Measurements from ENCODE around the gene SHISAL2A.

SHISAL2A gene

DNA sequence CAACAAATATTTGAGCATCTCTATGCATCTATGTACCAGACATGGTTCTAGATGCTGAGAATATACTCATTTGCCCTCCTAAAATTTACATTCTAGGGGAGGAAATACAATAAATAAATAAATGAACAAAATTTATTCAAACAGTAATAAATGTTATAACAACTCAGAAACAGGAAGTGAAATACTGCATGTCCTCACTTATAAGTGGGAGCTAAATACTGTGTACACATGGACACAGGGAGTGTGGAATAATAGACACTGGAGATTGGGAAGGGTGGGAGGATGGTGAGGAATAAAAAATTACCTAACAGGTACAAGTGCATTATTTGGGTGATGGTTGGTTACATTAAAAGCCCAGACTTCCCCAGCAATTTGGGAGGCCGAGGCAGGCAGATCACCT, 60.9 kb downstream of the SHISAL2A start:
- TF ChIP-seq, protein P1, sequence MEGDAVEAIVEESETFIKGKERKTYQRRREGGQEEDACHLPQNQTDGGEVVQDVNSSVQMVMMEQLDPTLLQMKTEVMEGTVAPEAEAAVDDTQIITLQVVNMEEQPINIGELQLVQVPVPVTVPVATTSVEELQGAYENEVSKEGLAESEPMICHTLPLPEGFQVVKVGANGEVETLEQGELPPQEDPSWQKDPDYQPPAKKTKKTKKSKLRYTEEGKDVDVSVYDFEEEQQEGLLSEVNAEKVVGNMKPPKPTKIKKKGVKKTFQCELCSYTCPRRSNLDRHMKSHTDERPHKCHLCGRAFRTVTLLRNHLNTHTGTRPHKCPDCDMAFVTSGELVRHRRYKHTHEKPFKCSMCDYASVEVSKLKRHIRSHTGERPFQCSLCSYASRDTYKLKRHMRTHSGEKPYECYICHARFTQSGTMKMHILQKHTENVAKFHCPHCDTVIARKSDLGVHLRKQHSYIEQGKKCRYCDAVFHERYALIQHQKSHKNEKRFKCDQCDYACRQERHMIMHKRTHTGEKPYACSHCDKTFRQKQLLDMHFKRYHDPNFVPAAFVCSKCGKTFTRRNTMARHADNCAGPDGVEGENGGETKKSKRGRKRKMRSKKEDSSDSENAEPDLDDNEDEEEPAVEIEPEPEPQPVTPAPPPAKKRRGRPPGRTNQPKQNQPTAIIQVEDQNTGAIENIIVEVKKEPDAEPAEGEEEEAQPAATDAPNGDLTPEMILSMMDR (IDR thresholded peaks at IDR 0.05): no peak
- TF ChIP-seq ZFX (IDR thresholded peaks at IDR 0.05; ENCODE audit: borderline replicate concordance): no peak
- no peak overlapping the region for H3K27ac ChIP-seq

DNA sequence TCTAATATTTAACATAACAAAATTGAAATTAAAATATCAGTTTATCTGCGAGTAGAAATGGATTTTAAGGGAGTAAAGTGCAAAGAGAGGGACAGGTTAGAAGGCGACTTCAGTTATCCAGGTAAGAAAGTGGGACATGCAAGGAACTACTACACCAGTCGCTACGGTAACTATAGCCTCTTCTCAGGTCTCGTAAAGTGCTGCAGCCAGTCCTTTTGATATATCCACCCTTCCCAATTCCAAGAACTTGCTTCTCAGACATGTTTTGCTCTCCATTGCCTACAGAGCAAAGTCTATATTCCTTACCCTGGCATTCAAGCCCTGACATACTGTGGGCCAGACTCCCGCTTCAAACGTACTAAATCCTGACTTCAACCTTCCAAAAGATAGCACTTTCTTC, 62.7 kb downstream of the SHISAL2A start:
- H3K27ac ChIP-seq: no peak overlapping the region
- TF ChIP-seq, protein P1 (IDR thresholded peaks at IDR 0.05): no peak
- no peak for TF ChIP-seq ZFX (IDR thresholded peaks at IDR 0.05; ENCODE audit: borderline replicate concordance)

DNA sequence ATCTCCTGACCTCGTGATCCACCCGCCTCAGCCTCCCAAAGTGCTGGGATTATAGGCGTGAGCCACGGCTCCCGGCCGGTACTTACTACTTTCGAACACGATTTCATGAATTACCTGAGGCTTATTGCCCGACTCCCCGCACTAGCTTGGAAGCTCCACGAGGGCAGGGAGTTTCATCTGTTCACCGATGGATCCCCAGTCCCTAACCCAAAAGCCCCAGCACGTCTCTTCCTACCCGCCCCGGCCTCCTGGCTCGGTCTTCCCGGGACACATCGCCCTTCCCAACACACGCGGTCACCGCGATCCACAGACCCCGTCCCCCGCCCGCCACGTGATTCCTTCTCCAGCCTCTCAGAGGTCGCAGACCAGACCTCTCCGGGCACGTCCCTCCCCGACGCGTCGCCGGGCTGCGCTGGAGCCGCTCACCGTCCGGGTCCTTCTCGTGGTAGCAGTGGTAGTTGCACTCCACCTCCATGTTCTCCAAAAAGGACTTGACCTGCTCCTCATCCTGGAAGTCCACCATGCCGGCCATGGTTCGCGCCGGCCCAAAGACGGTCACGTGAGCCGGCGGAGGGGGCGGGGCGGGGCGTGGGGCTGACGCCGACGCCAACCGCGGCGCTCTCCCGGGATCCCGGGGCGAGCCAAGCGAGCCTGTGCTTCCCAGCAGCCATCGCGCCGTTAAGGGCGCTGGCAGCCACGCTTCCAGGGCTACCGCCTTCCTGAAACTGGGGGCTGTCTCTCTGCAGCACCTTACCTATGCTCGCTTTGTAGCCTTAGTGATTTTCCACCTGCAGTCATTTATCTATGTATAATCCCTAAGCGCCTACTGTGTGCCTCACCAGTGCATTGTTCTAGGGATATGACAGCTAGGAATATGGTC, 65.1 kb downstream of the SHISAL2A start, which contains the start of gene COA7:
TSS of gene COA7 (minus strand) at position 553 of the 880 bp plus-strand sequence. CDS start at position 532, 21 bp downstream.
- peak within 1 kb of the TSS; percentile 89 for H3K27ac ChIP-seq
- TF ChIP-seq, protein P1 (IDR thresholded peaks at IDR 0.05): no peak

GRCh38 chr1:52702886-52703787, 70.2 kb downstream of the SHISAL2A start:
- TF ChIP-seq ZFX (IDR thresholded peaks at IDR 0.05; ENCODE audit: borderline replicate concordance): no peak
- TF ChIP-seq, protein P1 (IDR thresholded peaks at IDR 0.05): no peak
- peak overlapping the region; percentile 72 for H3K27ac ChIP-seq

- TF ChIP-seq, protein P1 (IDR thresholded peaks at IDR 0.05): no peak
- no peak for TF ChIP-seq ZFX (IDR thresholded peaks at IDR 0.05; ENCODE audit: borderline replicate concordance)
- no peak overlapping the region for H3K27ac ChIP-seq
Observed at GRCh38 chr1:52706136-52706670, 73.2 kb downstream of the SHISAL2A start.

All from 22Rv1 (cell line).